ENCODE results near the gene SLIRP.

Gene SLIRP

GRCh38 chr14:77709412-77709811 lies 1.5 kb downstream of the SLIRP start:
- H3K4me3 ChIP-seq (ENCODE audit: insufficient read depth, low read length, poor library complexity, severe bottlenecking) = peak overlapping the region; percentile 97
- no peaks in the 10 kb centered on the region for H3K9me3 ChIP-seq (ENCODE audit: insufficient read depth, low read length)
- peaks cover 77% of the 10 kb centered on the region for H3K79me2 ChIP-seq (ENCODE audit: insufficient read depth, low read length)
- no peaks in the 10 kb centered on the region for H3K27me3 ChIP-seq (ENCODE audit: low read length)
- H3K9me2 ChIP-seq (replicated peaks; ENCODE audit: insufficient read depth, low read length) = no peaks in the 10 kb centered on the region
- H3K9ac ChIP-seq (ENCODE audit: low read length) = peak overlapping the region; percentile 85
- peaks cover 24% of the 10 kb centered on the region for H3K36me3 ChIP-seq (ENCODE audit: low read length)
- TF ChIP-seq EZH2phosphoT487 (conservative IDR thresholded peaks at IDR 0.05; ENCODE audit: low read length) = no peak
- TF ChIP-seq, protein P1, sequence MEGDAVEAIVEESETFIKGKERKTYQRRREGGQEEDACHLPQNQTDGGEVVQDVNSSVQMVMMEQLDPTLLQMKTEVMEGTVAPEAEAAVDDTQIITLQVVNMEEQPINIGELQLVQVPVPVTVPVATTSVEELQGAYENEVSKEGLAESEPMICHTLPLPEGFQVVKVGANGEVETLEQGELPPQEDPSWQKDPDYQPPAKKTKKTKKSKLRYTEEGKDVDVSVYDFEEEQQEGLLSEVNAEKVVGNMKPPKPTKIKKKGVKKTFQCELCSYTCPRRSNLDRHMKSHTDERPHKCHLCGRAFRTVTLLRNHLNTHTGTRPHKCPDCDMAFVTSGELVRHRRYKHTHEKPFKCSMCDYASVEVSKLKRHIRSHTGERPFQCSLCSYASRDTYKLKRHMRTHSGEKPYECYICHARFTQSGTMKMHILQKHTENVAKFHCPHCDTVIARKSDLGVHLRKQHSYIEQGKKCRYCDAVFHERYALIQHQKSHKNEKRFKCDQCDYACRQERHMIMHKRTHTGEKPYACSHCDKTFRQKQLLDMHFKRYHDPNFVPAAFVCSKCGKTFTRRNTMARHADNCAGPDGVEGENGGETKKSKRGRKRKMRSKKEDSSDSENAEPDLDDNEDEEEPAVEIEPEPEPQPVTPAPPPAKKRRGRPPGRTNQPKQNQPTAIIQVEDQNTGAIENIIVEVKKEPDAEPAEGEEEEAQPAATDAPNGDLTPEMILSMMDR (IDR thresholded peaks at IDR 0.05; ENCODE audit: insufficient read depth, low read length, poor library complexity, severe bottlenecking) = no peak
- H2AFZ ChIP-seq (ENCODE audit: low read depth, low read length, severe bottlenecking) = no peak overlapping the region
- 0 out of 2 replicates have a peak, but pooled peaks cover 8% of the 10 kb centered on the region for H3F3A ChIP-seq (ENCODE audit: insufficient read depth)
- H4K20me1 ChIP-seq (ENCODE audit: low read depth, low read length) = peaks cover 10% of the 10 kb centered on the region
- no peak overlapping the region for H3K27ac ChIP-seq (ENCODE audit: low read depth, low read length)
- peak overlapping the region; percentile 73 for H3K4me2 ChIP-seq (ENCODE audit: low read depth, low read length, poor library complexity, severe bottlenecking)

GRCh38 chr14:77710364-77710763 lies 2.5 kb downstream of the SLIRP start:
- TF ChIP-seq, protein P1 (IDR thresholded peaks at IDR 0.05; ENCODE audit: insufficient read depth, low read length, poor library complexity, severe bottlenecking) = no peak
- no peak for TF ChIP-seq EZH2phosphoT487 (conservative IDR thresholded peaks at IDR 0.05; ENCODE audit: low read length)
- Histone ChIP-seq H3K9ac (ENCODE audit: low read length) (no peak overlapping the region), H3K4me2 (ENCODE audit: low read depth, low read length, poor library complexity, severe bottlenecking) (peak overlapping the region; percentile 73), H3F3A (ENCODE audit: insufficient read depth) (0 out of 2 replicates have a peak, but pooled peaks cover 8% of the 10 kb centered on the region), H3K27me3 (ENCODE audit: low read length) (no peaks in the 10 kb centered on the region), H2AFZ (ENCODE audit: low read depth, low read length, severe bottlenecking) (no peak overlapping the region), H4K20me1 (ENCODE audit: low read depth, low read length) (peaks cover 10% of the 10 kb centered on the region), H3K9me2 (replicated peaks; ENCODE audit: insufficient read depth, low read length) (no peaks in the 10 kb centered on the region), H3K9me3 (ENCODE audit: insufficient read depth, low read length) (no peaks in the 10 kb centered on the region), H3K79me2 (ENCODE audit: insufficient read depth, low read length) (peaks cover 72% of the 10 kb centered on the region), H3K4me3 (ENCODE audit: insufficient read depth, low read length, poor library complexity, severe bottlenecking) (no peak overlapping the region), H3K36me3 (ENCODE audit: low read length) (peaks cover 24% of the 10 kb centered on the region), H3K27ac (ENCODE audit: low read depth, low read length) (no peak overlapping the region)

GRCh38 chr14:77714926-77715325 lies 7.0 kb downstream of the SLIRP start:
- no peaks in the 10 kb centered on the region for H3K9me3 ChIP-seq (ENCODE audit: insufficient read depth, low read length)
- no peak overlapping the region for H2AFZ ChIP-seq (ENCODE audit: low read depth, low read length, severe bottlenecking)
- no peak overlapping the region for H3K27ac ChIP-seq (ENCODE audit: low read depth, low read length)
- no peak overlapping the region for H3K4me2 ChIP-seq (ENCODE audit: low read depth, low read length, poor library complexity, severe bottlenecking)
- H4K20me1 ChIP-seq (ENCODE audit: low read depth, low read length) = no peaks in the 10 kb centered on the region
- H3K9ac ChIP-seq (ENCODE audit: low read length) = no peak overlapping the region
- peaks cover 17% of the 10 kb centered on the region; the same call in 1 of the 2 replicates for H3F3A ChIP-seq (ENCODE audit: insufficient read depth)
- no peaks in the 10 kb centered on the region for H3K27me3 ChIP-seq (ENCODE audit: low read length)
- H3K79me2 ChIP-seq (ENCODE audit: insufficient read depth, low read length) = peaks cover 27% of the 10 kb centered on the region
- no peak for TF ChIP-seq EZH2phosphoT487 (conservative IDR thresholded peaks at IDR 0.05; ENCODE audit: low read length)
- TF ChIP-seq, protein P1 (IDR thresholded peaks at IDR 0.05; ENCODE audit: insufficient read depth, low read length, poor library complexity, severe bottlenecking) = no peak
- H3K4me3 ChIP-seq (ENCODE audit: insufficient read depth, low read length, poor library complexity, severe bottlenecking) = no peak overlapping the region
- peaks cover 46% of the 10 kb centered on the region for H3K36me3 ChIP-seq (ENCODE audit: low read length)
- H3K9me2 ChIP-seq (replicated peaks; ENCODE audit: insufficient read depth, low read length) = no peaks in the 10 kb centered on the region

Measured in SU-DHL-6 (cell line).